Esophagus muscularis mucosa (tissue), 4 donors: ENCODE results near the gene NLRC4. TPM values are rescaled to one million over a fixed set of nuclear protein-coding genes. Genes with fewer than 3 reads are reported as not detected.
A peak's percentile ranks its signal among the peaks of the same experiment; 100 is the strongest.
"Not testable (repeated sequence)": the region's sequence is repeated elsewhere in the genome, so short reads cannot be mapped to it uniquely, and the experiment has no call there.

Experiments
- DNase-seq: peaks from one replicate; pipeline ENCODE4 v3.0.0-alpha.2; 2017; ENCODE audit errors: extremely low spot score
- H3K27ac ChIP-seq, 4 donors: fragments of 200-600 bp; sonication (generic); replicated peaks in 1 of 4; 1 replicate in 3 of 4; 2 replicates in 1 of 4; pipeline ENCODE4 v1.5.1; 2016 to 2019; ENCODE audit warnings: mild to moderate bottlenecking in 1 of 4
- H3K27me3 ChIP-seq, 4 donors: fragments of 200-600 bp; sonication (generic); one replicate each; pipeline versions ENCODE4 v1.5.1 to v1.6.0; 2016 to 2019
- H3K36me3 ChIP-seq, 4 donors: fragments of 200-600 bp; sonication (generic); one replicate each; pipeline ENCODE4 v1.5.1; 2016 to 2019
- H3K4me1 ChIP-seq, 4 donors: fragments of 200-600 bp; sonication (generic); one replicate each; pipeline ENCODE4 v1.5.1; 2016 to 2019
- H3K4me3 ChIP-seq, 4 donors: fragments of 200-600 bp; sonication (generic); 1 replicate in 2 of 4; 2 replicates in 2 of 4; pipeline ENCODE4 v1.5.1; 2016 to 2019; ENCODE audit warnings: mild to moderate bottlenecking in 4 of 4, moderate library complexity in 1 of 4
- H3K9me3 ChIP-seq, 4 donors: fragments of 200-600 bp; sonication (generic); 1 replicate in 3 of 4; 2 replicates in 1 of 4; pipeline ENCODE4 v1.5.1; 2016 to 2019
- EP300 ChIP-seq: sonication (generic); formaldehyde crosslinking; IDR thresholded peaks from one replicate; pipeline ENCODE4 v1.6.1; 2017; ENCODE audit warnings: antibody characterized with exemption
- POLR2A ChIP-seq: fragments of 450-650 bp; IDR thresholded peaks from one replicate; pipeline ENCODE4 v1.6.1; 2017; ENCODE audit warnings: antibody characterized with exemption, moderate library complexity, mild to moderate bottlenecking, low read depth
- POLR2AphosphoS5 ChIP-seq, 2 donors: sonication (generic); formaldehyde crosslinking; IDR thresholded peaks; one replicate each; pipeline ENCODE4 v1.6.1; 2017; ENCODE audit warnings: antibody characterized with exemption in 2 of 2
- WGBS: methylation state at CpG from one replicate; pipeline ENCODE4 v1.1.5; 2018; 5-methylcytosine and 5-hydroxymethylcytosine counted together
- intact Hi-C: fragments of 100-400 bp; cut with DNase I; formaldehyde crosslinking; loops from one replicate; pipeline ENCODE4 v1.15.1; 2023
- total RNA-seq, 4 donors: library from RNA; depleted of rRNA; stranded (reverse); fragments of >200 nt; gene quantifications; one replicate each; pipeline versions ENCODE4 v1.1.0 to v1.2.1, GENCODE V29; 2016
- TF ChIP-seq, protein P1 (sequence below), 3 experiments: fragments of 200-600 bp in 2 of 3; fragments of 450-650 bp in 1 of 3; sonication (generic) in 2 of 3; IDR thresholded peaks; one replicate each; pipeline ENCODE4 v1.5.1; 2017 to 2019; ENCODE audit warnings: antibody characterized with exemption in 3 of 3, mild to moderate bottlenecking in 2 of 3, moderate library complexity in 1 of 3

The NLRC4 gene, protein sequence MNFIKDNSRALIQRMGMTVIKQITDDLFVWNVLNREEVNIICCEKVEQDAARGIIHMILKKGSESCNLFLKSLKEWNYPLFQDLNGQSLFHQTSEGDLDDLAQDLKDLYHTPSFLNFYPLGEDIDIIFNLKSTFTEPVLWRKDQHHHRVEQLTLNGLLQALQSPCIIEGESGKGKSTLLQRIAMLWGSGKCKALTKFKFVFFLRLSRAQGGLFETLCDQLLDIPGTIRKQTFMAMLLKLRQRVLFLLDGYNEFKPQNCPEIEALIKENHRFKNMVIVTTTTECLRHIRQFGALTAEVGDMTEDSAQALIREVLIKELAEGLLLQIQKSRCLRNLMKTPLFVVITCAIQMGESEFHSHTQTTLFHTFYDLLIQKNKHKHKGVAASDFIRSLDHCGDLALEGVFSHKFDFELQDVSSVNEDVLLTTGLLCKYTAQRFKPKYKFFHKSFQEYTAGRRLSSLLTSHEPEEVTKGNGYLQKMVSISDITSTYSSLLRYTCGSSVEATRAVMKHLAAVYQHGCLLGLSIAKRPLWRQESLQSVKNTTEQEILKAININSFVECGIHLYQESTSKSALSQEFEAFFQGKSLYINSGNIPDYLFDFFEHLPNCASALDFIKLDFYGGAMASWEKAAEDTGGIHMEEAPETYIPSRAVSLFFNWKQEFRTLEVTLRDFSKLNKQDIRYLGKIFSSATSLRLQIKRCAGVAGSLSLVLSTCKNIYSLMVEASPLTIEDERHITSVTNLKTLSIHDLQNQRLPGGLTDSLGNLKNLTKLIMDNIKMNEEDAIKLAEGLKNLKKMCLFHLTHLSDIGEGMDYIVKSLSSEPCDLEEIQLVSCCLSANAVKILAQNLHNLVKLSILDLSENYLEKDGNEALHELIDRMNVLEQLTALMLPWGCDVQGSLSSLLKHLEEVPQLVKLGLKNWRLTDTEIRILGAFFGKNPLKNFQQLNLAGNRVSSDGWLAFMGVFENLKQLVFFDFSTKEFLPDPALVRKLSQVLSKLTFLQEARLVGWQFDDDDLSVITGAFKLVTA
- 1 to 10 TPM in 1 of 4 donors, under 1 TPM in 3; 0.42 to 3.1 (median 0.70) TPM for total RNA-seq

GRCh38 chr2:32264422-32265105 lies at the start of gene NLRC4:
Gene NLRC4, minus strand, starts transcription at chr2:32264886. Its CDS starts 8,111 bp downstream, at chr2:32256775.
- Histone ChIP-seq H3K27me3 (peaks cover 0 to 7% (median 0%) of the 10 kb centered on the region in 4 donors), H3K4me1 (no peaks in the 10 kb centered on the region), H3K27ac (peak within 1 kb of the TSS in 2 of 4 donors; percentile 15 to 34), H3K9me3 (no peaks in the 10 kb centered on the region), H3K36me3 (no peaks in the 10 kb centered on the region), H3K4me3 (peak within 1 kb of the TSS in 1 of 4 donors; percentile 27)
- no peak for DNase-seq
- intact Hi-C loops: no loop called here
- WGBS: 75% methylated on average over 7 of the region's 7 CpGs
- TF ChIP-seq POLR2AphosphoS5 (IDR thresholded peaks at IDR 0.05) (no peak), POLR2A (no peak), EP300 (no peak)
- TF ChIP-seq, protein P1, sequence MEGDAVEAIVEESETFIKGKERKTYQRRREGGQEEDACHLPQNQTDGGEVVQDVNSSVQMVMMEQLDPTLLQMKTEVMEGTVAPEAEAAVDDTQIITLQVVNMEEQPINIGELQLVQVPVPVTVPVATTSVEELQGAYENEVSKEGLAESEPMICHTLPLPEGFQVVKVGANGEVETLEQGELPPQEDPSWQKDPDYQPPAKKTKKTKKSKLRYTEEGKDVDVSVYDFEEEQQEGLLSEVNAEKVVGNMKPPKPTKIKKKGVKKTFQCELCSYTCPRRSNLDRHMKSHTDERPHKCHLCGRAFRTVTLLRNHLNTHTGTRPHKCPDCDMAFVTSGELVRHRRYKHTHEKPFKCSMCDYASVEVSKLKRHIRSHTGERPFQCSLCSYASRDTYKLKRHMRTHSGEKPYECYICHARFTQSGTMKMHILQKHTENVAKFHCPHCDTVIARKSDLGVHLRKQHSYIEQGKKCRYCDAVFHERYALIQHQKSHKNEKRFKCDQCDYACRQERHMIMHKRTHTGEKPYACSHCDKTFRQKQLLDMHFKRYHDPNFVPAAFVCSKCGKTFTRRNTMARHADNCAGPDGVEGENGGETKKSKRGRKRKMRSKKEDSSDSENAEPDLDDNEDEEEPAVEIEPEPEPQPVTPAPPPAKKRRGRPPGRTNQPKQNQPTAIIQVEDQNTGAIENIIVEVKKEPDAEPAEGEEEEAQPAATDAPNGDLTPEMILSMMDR (IDR thresholded peaks at IDR 0.05): no peak

GRCh38 chr2:32310577-32310976 lies 45.9 kb upstream of the NLRC4 start:
- no peak for DNase-seq
- 99% methylated on average over 7 of the region's 7 CpGs for WGBS
- H3K36me3 ChIP-seq: peaks cover 10 to 67% (median 22%) of the 10 kb centered on the region in 4 donors
- H3K9me3 ChIP-seq: no peaks in the 10 kb centered on the region
- H3K4me1 ChIP-seq: no peaks in the 10 kb centered on the region
- intact Hi-C loops: no loop called here
- H3K4me3 ChIP-seq: no peak overlapping the region
- TF ChIP-seq POLR2A (no peak), EP300 (no peak), POLR2AphosphoS5 (IDR thresholded peaks at IDR 0.05) (no peak)
- TF ChIP-seq, protein P1 (IDR thresholded peaks at IDR 0.05): no peak
- no peaks in the 10 kb centered on the region for H3K27me3 ChIP-seq
- no peak overlapping the region for H3K27ac ChIP-seq

- DNase-seq, H3K27me3 ChIP-seq, H3K9me3 ChIP-seq, H3K4me1 ChIP-seq, H3K27ac ChIP-seq, intact Hi-C loops, H3K4me3 ChIP-seq: not testable (repeated sequence)
- WGBS: 100% methylated on average over 7 of the region's 43 CpGs
- peaks cover 12 to 71% (median 46%) of the 10 kb centered on the region in 4 donors for H3K36me3 ChIP-seq
These were observed 29.4 kb upstream of the NLRC4 start for GRCh38 chr2:32293966-32294562.

DNA sequence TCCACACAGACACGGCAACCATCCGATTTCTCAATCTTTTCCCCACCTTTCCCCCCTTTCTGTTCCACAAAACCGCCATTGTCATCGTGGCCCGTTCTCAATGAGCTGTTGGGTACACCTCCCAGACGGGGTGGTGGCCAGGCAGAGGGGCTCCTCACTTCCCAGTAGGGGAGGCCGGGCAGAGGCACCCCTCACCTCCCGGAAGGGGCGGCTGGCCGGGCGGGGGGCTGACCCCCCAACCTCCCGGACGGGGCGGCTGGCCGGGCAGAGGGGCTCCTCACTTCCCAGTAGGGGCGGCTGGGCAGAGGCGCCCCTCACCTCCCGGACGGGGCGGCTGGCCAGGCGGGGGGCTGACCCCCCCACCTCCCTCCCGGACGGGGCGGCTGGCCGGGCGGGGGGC lies 28.8 kb upstream of the NLRC4 start:
- H3K4me1 ChIP-seq: peaks cover 11 to 13% (median 12%) of the 10 kb centered on the region in 4 donors
- H3K4me3 ChIP-seq, intact Hi-C loops, H3K27ac ChIP-seq, H3K27me3 ChIP-seq, H3K9me3 ChIP-seq, DNase-seq: not testable (repeated sequence)
- peaks cover 12 to 66% (median 41%) of the 10 kb centered on the region in 4 donors for H3K36me3 ChIP-seq
- 93% methylated on average over 6 of the region's 26 CpGs for WGBS

- Histone ChIP-seq H3K4me1 (peaks cover 15 to 27% (median 24%) of the 10 kb centered on the region in 4 donors), H3K36me3 (peaks cover 6 to 52% (median 28%) of the 10 kb centered on the region in 4 donors), H3K27ac (no peak overlapping the region), H3K27me3 (no peaks in the 10 kb centered on the region), H3K9me3 (no peaks in the 10 kb centered on the region), H3K4me3 (no peak overlapping the region)
- intact Hi-C loops: no loop called here
- no peak for DNase-seq
- TF ChIP-seq, protein P1 (IDR thresholded peaks at IDR 0.05): no peak
- TF ChIP-seq EP300 (no peak), POLR2AphosphoS5 (IDR thresholded peaks at IDR 0.05) (no peak), POLR2A (no peak)
- 65% methylated on average over 2 of the region's 2 CpGs for WGBS
These were observed 27.1 kb upstream of the NLRC4 start for GRCh38 chr2:32291746-32292145.
